ENCODE data around the gene SPOUT1.

SPOUT1 gene

DNA sequence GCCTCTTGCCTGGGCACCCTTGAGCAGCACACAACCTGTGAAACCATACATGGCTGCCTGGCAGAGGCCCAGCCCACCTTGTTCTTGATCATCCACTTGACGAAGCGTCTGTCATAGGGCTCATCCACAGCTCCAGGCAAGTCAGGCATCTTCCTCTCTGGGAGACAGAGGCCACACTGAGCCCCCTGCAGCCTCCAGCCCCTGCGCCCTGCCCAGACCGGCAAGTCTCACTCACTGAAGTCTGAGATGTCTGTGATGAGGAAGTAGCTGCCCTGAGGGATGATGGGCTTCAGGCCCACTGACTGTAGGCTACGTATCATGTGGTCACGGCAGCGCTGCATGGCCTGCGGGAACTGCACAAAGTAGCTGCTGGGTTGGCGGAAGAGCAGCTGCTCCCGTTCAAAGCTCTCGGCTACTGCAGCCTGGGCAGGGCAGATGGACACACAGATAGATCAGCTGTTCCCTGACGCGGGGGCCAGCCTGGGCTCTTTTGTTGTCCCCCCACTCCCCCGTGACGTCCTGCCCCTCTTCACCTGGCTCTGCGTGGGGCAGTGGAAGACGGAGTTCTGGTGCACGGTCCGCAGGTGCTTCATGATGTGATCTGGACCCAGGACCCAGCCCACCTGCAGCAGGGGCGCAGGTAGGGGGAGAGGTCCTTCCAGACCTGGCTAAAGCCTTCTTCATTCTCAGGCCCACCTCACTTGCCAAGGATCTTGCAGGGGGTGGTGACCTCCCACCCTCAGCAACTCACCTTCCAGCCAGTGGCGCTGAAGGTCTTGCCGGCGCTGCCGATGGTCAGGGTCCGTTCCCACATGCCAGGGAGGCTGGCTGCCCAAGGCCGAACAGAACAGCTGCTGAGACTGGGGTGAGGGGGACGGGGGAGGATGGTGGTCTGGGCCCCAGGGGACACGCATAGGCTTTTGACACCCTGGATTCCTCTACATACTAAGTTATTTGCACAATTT lies 5.9 kb upstream of the SPOUT1 start:
- TF ChIP-seq, protein P1, sequence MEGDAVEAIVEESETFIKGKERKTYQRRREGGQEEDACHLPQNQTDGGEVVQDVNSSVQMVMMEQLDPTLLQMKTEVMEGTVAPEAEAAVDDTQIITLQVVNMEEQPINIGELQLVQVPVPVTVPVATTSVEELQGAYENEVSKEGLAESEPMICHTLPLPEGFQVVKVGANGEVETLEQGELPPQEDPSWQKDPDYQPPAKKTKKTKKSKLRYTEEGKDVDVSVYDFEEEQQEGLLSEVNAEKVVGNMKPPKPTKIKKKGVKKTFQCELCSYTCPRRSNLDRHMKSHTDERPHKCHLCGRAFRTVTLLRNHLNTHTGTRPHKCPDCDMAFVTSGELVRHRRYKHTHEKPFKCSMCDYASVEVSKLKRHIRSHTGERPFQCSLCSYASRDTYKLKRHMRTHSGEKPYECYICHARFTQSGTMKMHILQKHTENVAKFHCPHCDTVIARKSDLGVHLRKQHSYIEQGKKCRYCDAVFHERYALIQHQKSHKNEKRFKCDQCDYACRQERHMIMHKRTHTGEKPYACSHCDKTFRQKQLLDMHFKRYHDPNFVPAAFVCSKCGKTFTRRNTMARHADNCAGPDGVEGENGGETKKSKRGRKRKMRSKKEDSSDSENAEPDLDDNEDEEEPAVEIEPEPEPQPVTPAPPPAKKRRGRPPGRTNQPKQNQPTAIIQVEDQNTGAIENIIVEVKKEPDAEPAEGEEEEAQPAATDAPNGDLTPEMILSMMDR (IDR thresholded peaks at IDR 0.05; ENCODE audit: borderline replicate concordance, control extremely low read depth, extremely low read depth, insufficient read depth, missing control alignments), result no peak
- no peak for DNase-seq (ENCODE audit: low spot score)
- in situ Hi-C loops (cut with MboI; ENCODE audit: low sequenced_read_pairs, unreplicated experiment), result no loop called here

DNA sequence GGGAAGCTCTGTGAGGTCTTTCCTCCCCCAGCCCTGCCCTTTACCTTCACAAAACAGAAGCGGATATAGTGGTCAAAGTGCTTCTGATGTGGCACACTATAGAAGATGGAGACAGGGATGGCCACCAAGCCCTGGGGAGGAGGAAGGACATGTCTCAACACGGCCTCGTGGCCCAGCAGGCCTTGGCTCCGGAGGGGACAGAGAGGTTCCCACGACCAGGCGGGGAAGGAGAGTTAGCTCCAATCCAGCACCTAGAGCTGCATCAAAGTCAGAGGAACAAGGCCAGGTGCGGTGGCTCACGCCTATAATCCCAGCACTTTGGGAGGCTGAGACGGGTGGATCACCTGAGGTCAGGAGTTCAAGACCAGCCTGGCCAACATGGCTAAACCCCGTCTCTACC lies 4.1 kb upstream of the SPOUT1 start:
- in situ Hi-C loops (cut with MboI; ENCODE audit: low sequenced_read_pairs, unreplicated experiment), result no loop called here
- DNase-seq (ENCODE audit: low spot score), result no peak
- TF ChIP-seq, protein P1 (IDR thresholded peaks at IDR 0.05; ENCODE audit: borderline replicate concordance, control extremely low read depth, extremely low read depth, insufficient read depth, missing control alignments), result no peak

DNA sequence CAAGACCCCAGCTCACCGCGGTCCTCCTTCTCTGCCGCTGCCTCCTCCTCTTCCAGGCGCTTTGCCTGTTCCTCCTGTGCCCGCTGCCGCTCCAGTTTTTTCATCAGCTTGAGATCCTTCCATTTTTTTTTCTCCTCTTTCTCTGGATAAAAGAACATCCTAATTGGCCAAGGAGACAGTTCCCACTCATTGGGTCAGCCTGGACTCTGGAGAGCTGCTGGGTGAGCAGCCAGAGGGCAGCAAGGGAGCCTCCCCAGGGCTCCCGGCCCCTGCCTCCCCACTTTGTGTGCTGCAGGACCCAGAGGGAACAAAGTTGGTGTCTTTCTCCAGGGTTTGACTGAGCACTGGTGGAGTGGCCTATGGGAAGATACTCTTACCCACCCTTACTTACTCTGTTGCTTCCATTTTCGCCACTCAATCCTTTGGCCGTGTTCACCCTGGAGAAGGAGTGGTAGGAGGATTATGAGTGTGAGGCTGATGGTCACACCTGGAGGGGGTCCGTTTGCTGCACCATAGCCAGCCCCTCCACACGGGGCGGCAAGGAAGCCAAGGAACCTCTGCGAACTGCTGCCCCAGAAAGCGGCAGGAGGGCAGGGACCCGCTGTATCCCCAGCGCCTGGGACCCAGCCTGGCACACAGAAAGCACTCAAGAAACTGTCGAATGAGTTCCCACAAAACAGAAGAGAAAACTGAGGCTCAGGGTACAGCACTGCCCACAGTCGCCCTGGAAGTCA lies 708 bp downstream of the SPOUT1 start:
- no peak for DNase-seq (ENCODE audit: low spot score)
- in situ Hi-C loops (cut with MboI; ENCODE audit: low sequenced_read_pairs, unreplicated experiment), result no loop called here
- TF ChIP-seq, protein P1 (IDR thresholded peaks at IDR 0.05; ENCODE audit: borderline replicate concordance, control extremely low read depth, extremely low read depth, insufficient read depth, missing control alignments), result no peak

DNA sequence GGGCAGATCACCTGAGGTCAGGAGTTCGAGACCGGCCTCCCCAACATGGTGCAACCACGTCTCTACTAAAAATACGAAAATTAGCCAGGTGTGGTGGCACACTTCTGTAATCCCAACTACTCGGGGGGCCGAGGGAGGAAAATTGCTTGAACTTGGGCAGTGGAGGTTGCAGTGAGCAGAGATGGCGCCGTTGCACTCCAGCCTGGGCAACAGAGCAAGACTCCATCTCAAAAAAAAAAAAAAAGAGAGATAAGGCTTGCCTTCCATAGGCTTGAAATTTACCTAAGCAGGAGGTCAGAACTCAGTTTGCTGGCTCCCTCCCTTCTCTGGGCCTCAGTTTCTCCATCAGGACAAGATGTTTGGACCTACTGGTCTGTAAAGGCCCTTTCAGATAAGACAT lies 1.3 kb downstream of the SPOUT1 start:
- in situ Hi-C loops (cut with MboI; ENCODE audit: low sequenced_read_pairs, unreplicated experiment), result no loop called here
- no peak for DNase-seq (ENCODE audit: low spot score)
- TF ChIP-seq, protein P1 (IDR thresholded peaks at IDR 0.05; ENCODE audit: borderline replicate concordance, control extremely low read depth, extremely low read depth, insufficient read depth, missing control alignments), result no peak

DNA sequence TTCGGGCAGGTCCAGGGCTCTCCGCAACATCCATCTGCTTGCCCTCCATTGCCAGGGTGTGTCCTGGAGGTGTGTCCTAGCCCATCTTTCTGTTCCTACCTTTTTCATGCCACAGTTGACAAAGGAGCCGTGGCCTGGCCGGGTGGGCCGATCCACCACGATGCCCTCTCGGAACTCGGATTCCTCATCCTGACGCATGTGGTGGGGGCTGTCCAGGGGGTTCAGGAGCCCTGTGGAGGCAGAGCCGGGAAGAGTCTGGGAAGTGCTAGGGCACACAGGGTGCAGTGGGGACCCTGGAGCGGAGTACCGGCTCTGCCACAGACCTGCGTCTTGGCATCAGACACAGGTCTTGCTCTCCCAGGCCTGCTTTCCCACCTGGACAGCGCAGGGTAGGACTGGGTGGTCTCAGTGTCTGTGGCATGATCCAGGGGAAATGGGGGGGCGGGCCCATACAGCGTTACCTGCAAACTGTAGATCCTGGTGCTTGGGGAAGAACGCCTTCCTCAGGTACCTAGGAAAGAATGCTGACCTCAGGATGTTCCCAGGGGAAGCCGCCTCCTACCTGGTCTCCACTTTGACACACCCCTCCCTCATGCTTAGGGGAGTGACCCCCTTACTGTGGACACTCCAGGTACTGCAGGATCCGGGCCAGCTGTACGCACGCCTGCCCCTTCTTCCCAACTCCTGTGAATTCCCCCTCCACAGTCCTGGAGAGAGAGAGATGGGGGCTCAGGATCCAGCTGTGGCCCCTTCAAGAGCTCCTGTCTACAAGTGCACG lies 3.5 kb downstream of the SPOUT1 start:
- in situ Hi-C loops (cut with MboI; ENCODE audit: low sequenced_read_pairs, unreplicated experiment), result no loop called here
- TF ChIP-seq, protein P1 (IDR thresholded peaks at IDR 0.05; ENCODE audit: borderline replicate concordance, control extremely low read depth, extremely low read depth, insufficient read depth, missing control alignments), result no peak
- DNase-seq (ENCODE audit: low spot score), result no peak

DNA sequence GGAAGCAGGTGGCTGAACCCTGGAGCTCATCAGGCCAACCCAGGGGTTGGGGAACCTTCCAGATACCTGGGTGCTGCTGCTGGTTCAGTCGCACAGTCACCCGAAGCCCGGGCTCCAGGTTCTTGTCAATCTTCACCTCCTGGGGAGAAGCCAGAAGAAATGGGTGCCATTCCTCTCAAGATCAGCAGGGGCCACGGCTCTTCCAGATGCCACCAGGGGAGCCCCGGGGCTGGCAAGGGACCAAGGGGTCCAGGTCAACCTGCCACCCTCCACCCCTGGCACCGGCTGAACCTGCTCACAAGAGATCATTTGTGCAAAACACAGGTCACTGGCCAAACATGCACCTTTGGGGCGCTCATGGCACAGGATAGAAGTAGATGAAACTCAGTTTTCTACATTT lies 4.7 kb downstream of the SPOUT1 start:
- in situ Hi-C loops (cut with MboI; ENCODE audit: low sequenced_read_pairs, unreplicated experiment), result no loop called here
- no peak for DNase-seq (ENCODE audit: low spot score)
- TF ChIP-seq, protein P1 (IDR thresholded peaks at IDR 0.05; ENCODE audit: borderline replicate concordance, control extremely low read depth, extremely low read depth, insufficient read depth, missing control alignments), result no peak
